DOHH2 (cell line): ENCODE measurements around the gene NRSN2.
"Not testable (repeated sequence)": the region's sequence is repeated elsewhere in the genome, so short reads cannot be mapped to it uniquely, and the experiment has no call there.

ENCODE experiments used
- H3F3A ChIP-seq: fragments of 200-600 bp; sonication (generic), shearing (Covaris generic); 2 replicates; pipeline ENCODE4 v1.6.0; 2016; ENCODE audit warnings: antibody characterized with exemption, mild to moderate bottlenecking; ENCODE audit not compliant: control insufficient read depth, insufficient read depth
- H3K27ac ChIP-seq: fragments of 200-600 bp; sonication (generic); 2 replicates; pipeline ENCODE4 v1.5.1; 2014; ENCODE audit warnings: low read depth, mild to moderate bottlenecking, low read length, moderate library complexity
- H3K27me3 ChIP-seq: fragments of 200-600 bp; sonication (generic); 2 replicates; pipeline ENCODE4 v1.6.1; 2014; ENCODE audit warnings: mild to moderate bottlenecking, low read length, mixed read lengths; ENCODE audit not compliant: control insufficient read depth
- H3K36me3 ChIP-seq: fragments of 200-600 bp; sonication (generic); 2 replicates; pipeline ENCODE4 v1.6.1; 2014; ENCODE audit warnings: mild to moderate bottlenecking, low read length, moderate library complexity, mixed read lengths; ENCODE audit not compliant: control insufficient read depth
- H3K4me1 ChIP-seq: fragments of 200-600 bp; sonication (generic); 2 replicates; pipeline ENCODE4 v1.6.1; 2014; ENCODE audit warnings: mild to moderate bottlenecking, low read length, mixed read lengths; ENCODE audit not compliant: control insufficient read depth
- H3K4me2 ChIP-seq: fragments of 200-600 bp; sonication (generic); 2 replicates; pipeline ENCODE4 v1.6.0; 2014; ENCODE audit warnings: mild to moderate bottlenecking, low read length, moderate library complexity
- H3K4me3 ChIP-seq: fragments of 200-600 bp; sonication (generic); 2 replicates; pipeline ENCODE4 v1.5.1; 2014; ENCODE audit warnings: mild to moderate bottlenecking, low read length, mixed read lengths
- H3K79me2 ChIP-seq: fragments of 200-600 bp; sonication (generic); 2 replicates; pipeline ENCODE4 v1.6.1; 2014; ENCODE audit warnings: mild to moderate bottlenecking, low read length, mixed read lengths; ENCODE audit not compliant: control insufficient read depth
- H3K9me2 ChIP-seq: fragments of 200-600 bp; sonication (generic); replicated peaks from 2 replicates; pipeline ENCODE4 v1.6.1; 2014; ENCODE audit warnings: mild to moderate bottlenecking, low read length, mixed read lengths; ENCODE audit not compliant: control insufficient read depth
- H3K9me3 ChIP-seq: fragments of 200-600 bp; sonication (generic); 2 replicates; pipeline ENCODE4 v1.6.1; 2014; ENCODE audit warnings: antibody characterized with exemption, low read length, mixed read lengths; ENCODE audit not compliant: control insufficient read depth, insufficient read depth
- H4K20me1 ChIP-seq: fragments of 200-600 bp; sonication (generic); 2 replicates; pipeline ENCODE4 v1.6.0; 2014; ENCODE audit warnings: low read depth, mild to moderate bottlenecking, antibody characterized with exemption, low read length, moderate library complexity; ENCODE audit not compliant: control insufficient read depth, insufficient read depth
- EZH2phosphoT487 ChIP-seq: fragments of 200-600 bp; sonication (generic); IDR thresholded peaks from 2 replicates; pipeline ENCODE4 v1.6.1; 2017; ENCODE audit warnings: borderline replicate concordance, mild to moderate bottlenecking, antibody characterized with exemption, low read length, moderate library complexity, mixed read lengths
- TF ChIP-seq, protein P1 (sequence below): fragments of 200-600 bp; sonication (generic); IDR thresholded peaks from one replicate; pipeline ENCODE4 v1.5.1; 2014; ENCODE audit warnings: antibody characterized with exemption, mild to moderate bottlenecking, low read depth, low read length; ENCODE audit not compliant: poor library complexity, severe bottlenecking

NRSN2 gene

DNA sequence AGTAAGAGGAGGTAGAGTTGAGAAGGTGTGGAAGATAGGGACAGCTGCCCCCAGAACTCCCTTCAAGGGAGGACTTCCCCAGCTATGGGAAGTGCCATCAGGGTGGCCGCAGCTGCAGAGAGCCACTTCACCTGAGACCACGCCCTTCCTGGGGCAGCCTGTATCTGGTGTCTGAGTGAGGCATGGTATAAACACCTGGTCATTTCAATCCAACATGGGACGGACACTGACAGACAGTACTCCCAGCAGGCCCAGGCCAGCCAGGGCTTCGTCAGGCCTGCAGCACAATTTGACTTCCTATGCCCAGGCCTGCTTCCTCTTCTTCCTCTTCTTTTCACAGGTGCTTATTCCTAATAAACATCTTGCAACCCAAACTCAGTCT lies 17.1 kb upstream of the NRSN2 start:
- peaks cover 32% of the 10 kb centered on the region for H3K4me1 ChIP-seq
- TF ChIP-seq, protein P1, sequence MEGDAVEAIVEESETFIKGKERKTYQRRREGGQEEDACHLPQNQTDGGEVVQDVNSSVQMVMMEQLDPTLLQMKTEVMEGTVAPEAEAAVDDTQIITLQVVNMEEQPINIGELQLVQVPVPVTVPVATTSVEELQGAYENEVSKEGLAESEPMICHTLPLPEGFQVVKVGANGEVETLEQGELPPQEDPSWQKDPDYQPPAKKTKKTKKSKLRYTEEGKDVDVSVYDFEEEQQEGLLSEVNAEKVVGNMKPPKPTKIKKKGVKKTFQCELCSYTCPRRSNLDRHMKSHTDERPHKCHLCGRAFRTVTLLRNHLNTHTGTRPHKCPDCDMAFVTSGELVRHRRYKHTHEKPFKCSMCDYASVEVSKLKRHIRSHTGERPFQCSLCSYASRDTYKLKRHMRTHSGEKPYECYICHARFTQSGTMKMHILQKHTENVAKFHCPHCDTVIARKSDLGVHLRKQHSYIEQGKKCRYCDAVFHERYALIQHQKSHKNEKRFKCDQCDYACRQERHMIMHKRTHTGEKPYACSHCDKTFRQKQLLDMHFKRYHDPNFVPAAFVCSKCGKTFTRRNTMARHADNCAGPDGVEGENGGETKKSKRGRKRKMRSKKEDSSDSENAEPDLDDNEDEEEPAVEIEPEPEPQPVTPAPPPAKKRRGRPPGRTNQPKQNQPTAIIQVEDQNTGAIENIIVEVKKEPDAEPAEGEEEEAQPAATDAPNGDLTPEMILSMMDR = no peak
- TF ChIP-seq EZH2phosphoT487 = no peak
- H3K27ac ChIP-seq = no peak overlapping the region
- 0 out of 2 replicates have a peak overlapping the region, but pooled peaks have one; percentile 5 for H3K4me3 ChIP-seq
- no peaks in the 10 kb centered on the region for H3K9me3 ChIP-seq
- H3K79me2 ChIP-seq = peaks cover 50% of the 10 kb centered on the region
- peak overlapping the region; percentile 66 for H3K4me2 ChIP-seq
- H3K36me3 ChIP-seq = peaks cover 35% of the 10 kb centered on the region
- no peaks in the 10 kb centered on the region for H3K9me2 ChIP-seq
- H3F3A ChIP-seq = peaks cover 11% of the 10 kb centered on the region
- H4K20me1 ChIP-seq = peaks cover 18% of the 10 kb centered on the region; the same call in 1 of the 2 replicates
- H3K27me3 ChIP-seq = no peaks in the 10 kb centered on the region

DNA sequence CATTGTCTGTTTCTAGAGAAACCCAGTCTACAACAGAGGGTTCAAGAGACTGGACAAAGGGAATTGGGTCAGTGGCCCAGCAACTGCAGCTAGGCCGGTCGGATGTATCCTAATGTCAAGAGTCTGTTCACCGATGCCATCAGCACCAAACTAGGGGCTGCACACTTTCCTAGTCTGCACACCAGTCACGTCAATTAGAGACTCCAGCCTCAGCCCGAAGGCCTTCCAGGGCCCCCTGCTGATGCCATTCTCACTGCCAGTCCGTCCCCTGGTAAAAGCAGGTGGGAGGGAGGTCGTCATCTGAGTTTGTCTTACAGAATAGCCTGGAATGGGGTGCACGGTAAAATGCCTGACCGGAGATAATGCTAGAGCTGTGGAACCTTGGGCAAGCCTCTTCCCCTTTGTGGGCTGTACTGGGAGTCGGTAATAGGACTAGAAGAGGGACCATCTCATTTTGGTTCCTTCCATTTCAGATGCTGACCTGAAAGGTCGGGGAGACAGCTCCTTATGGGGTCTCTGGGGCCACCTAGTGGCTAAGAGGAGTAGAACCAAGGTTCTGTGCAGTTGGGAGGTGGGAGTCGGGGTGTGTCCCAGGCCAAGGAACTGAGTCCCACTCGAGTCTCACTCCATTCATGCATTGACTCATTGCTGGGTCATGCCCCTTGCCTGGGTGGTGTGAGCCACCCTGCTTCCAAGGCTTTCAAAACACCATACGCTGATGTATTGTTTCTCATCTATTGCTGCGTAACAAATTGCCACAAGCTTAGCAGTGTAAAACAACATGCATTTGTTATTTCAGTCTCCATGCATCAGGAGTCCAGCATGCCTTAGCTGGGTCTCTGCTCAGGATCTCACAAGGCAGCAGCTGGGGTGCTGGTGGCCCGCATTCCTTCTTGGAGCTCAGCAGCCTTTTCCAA lies 16.4 kb upstream of the NRSN2 start:
- Histone ChIP-seq H3K27ac (no peak overlapping the region), H4K20me1 (peaks cover 18% of the 10 kb centered on the region; the same call in 1 of the 2 replicates), H3K79me2 (peaks cover 49% of the 10 kb centered on the region), H3K9me2 (no peaks in the 10 kb centered on the region), H3K9me3 (no peaks in the 10 kb centered on the region), H3K4me3 (no peak overlapping the region), H3K36me3 (peaks cover 35% of the 10 kb centered on the region), H3K4me2 (peak overlapping the region; percentile 66), H3F3A (peaks cover 10% of the 10 kb centered on the region), H3K27me3 (no peaks in the 10 kb centered on the region), H3K4me1 (peaks cover 32% of the 10 kb centered on the region)
- TF ChIP-seq, protein P1 = peak; percentile 87
- no peak for TF ChIP-seq EZH2phosphoT487

DNA sequence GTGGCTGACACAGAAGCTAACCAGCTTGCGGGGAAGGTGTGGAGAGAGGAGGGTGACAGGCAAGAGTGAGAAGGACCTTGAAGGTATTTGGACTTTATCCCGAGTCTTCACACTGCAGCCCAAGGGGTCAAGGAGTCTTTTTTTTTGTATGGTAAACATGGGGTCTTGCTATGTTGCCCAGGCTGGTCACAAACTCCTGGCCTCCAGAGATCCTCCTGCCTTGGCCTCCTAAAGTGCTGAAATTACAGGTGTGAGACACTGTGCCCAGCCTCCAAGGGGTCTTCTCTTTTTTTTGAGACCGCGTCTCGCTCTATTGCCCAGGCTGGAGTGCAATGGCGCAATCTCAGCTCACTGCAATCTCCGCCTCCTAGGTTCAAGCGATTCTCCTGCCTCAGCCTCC lies 12.3 kb upstream of the NRSN2 start:
- Histone ChIP-seq H3K4me1 (peaks cover 13% of the 10 kb centered on the region), H3K27ac (no peak overlapping the region), H3K27me3 (no peaks in the 10 kb centered on the region), H3K4me2 (no peak overlapping the region), H3K9me2 (no peaks in the 10 kb centered on the region), H4K20me1 (peaks cover 12% of the 10 kb centered on the region; the same call in 1 of the 2 replicates), H3K4me3 (no peak overlapping the region), H3K36me3 (peaks cover 15% of the 10 kb centered on the region), H3K9me3 (no peaks in the 10 kb centered on the region), H3F3A (peaks cover 3% of the 10 kb centered on the region; the same call in 1 of the 2 replicates), H3K79me2 (peaks cover 12% of the 10 kb centered on the region)
- no peak for TF ChIP-seq EZH2phosphoT487
- TF ChIP-seq, protein P1 = no peak

DNA sequence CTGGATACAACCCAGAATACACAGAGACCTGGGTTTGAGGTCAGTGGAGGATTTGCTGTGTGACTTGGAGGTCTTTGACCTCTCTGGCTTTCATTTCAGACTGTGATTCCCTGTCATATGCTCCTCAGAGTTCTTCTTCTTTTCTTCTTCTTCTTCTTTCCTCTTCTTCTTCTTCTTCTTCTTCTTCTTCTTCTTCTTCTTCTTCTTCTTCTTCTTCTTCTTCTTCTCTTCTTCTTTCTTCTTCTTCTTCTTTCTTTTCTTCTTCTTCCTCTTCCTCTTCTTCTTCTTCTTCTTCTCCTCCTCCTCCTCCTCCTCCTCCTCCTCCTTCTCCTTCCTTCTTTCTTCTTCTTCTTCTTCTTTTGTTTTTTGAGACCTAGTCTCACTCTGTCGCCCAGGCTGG lies 10.9 kb upstream of the NRSN2 start:
- H3K79me2 ChIP-seq, H3K4me2 ChIP-seq: not testable (repeated sequence)

More for the DNA sequence above, 10.9 kb upstream of the NRSN2 start:
- not testable (repeated sequence) for H3K9me3 ChIP-seq, H3K4me3 ChIP-seq, H3K36me3 ChIP-seq, H4K20me1 ChIP-seq, H3K9me2 ChIP-seq, H3K4me1 ChIP-seq, H3F3A ChIP-seq, H3K27me3 ChIP-seq, H3K27ac ChIP-seq
